Measurements from ENCODE around the gene CCT7.
A peak's percentile ranks its signal among the peaks of the same experiment; 100 is the strongest.

CCT7 gene

DNA sequence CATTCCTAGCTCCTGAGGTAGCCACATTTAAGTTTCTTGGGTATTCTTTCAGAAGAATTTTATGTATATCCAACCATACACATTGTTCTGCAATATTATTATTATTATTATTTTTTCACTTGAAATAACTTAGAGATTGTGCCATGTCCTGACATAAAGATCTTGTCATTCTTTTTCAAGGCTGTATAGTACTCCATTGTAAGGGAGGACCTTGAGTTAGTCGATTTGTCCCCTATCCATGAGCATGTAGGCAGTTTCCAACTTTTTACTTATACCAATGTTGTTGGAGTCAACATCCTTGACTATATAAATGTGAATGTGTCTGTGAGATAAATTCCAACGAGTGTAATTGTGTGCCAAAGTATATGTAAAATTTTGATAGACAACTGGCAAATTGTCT is 60.1 kb downstream of the CCT7 start:
- DNase-seq (ENCODE audit: low spot score), result no peak

DNA sequence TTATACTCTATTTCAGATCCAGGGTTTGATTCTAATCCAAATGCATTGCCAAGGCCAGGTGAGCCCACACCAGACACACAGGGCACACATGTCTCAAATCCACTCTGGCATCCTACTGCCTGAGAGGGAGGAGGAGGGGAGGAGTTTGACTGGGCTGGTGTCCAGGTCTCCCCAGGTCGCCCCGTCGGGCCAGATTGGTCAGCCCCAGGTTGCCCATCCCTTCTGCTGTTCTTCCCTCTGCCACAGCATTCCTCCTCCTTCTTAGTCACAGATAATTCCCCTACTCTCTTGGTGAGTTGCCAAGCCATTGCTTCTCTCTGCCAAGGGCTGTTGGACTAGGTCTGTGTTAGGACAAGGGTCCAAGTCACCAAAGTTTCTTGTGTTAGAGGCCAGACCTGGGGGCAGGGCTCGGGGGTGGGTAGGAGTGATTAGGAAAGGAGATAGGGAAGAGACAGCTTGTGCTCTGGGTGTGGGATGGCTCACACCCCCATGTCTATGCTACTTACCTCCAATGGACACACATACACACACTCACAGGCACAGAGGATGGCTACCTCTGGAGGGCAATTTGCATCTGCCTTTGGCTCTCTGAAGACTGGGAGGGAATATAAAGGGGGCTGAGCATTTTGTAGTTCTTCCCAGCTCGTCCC is 61.8 kb downstream of the CCT7 start:
- DNase-seq (ENCODE audit: low spot score), result peak; percentile 74

DNA sequence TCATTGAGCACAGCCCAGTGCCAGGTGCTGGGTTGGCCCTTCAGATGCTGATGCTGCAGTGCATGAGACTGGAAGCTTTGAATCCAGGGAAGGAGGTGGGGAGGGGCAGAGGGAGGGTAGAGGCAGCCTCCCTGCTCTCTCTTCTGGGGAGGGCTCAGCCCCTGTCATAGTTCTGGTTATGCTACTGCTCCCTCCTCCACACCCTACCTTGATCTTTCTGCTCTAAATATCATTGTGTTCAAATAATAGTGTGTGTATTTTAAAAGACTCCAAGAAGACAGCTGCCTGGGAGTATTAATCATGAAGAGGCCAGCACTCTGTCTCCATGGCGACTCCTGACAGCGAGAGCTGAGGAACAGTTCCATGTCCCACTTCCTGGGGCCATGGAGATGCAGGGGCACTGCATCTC is 63.0 kb downstream of the CCT7 start:
- peak; percentile 42 for DNase-seq (ENCODE audit: low spot score)

DNA sequence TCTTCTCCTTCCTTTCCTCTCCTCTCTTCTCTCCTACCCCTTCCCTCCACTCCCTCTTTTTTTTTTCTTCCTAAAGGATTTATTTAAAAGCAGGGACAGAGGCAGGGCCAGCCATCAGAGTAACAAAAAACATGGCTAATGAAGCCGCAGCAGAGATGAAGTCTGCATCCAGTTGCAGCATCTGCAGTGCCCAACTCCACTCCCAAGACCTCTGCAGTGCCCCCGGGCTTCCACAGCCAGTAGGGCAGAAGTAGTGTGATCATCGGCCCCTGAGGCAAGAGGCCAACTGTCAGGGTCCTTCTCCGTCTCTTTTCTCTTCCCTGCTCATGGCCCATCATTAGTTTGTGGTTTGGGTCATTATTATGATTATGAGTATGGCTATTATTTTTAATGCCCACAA is 63.5 kb downstream of the CCT7 start:
- DNase-seq (ENCODE audit: low spot score), result no peak

DNA sequence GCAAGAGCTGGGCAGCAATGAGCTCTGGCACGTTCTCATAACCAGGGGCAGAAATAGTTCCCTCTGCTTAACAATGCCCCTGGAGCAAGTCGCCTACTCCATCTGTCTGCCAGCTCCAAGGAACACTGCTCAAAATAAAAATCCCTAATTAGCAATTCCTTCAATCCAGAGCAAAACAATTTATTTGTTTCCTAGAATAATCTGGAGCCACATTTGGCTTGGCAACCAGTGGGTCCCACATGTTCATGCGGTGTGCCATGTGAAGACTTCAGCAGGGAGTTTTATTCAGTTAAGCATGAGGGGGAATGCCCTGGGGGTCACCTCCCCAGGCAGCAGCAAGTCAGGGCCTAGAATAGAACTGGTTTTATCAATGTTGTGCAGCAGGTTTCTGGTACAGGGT is 66.8 kb downstream of the CCT7 start:
- DNase-seq (ENCODE audit: low spot score), result no peak

DNA sequence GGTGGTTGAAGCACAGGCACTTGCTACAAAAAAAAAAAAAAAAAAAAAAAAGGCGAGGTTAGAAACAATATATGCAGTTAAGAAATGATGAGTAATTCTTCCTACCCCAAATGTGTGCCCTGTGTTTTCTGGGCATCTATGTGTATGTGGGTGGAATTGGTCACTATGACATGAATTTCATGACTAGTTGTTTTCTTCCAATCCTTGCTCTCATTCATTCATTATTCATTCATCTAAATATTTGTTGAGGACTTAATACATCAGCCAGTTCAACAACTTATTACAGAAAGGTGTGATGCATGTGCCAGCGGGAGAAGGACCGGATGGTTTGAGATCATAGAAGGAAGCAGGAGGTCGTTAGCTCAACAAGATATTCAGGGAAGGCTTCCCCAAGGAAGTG is 67.5 kb downstream of the CCT7 start:
- DNase-seq (ENCODE audit: low spot score), result no peak

Data from kidney tubule cell (primary cell).